GM23338 (cell line): ENCODE data around the gene GNA12.

ENCODE experiments used
- CREB1 ChIP-seq: fragments of 250-450 bp; sonication (Bioruptor Pico); IDR thresholded peaks from 2 replicates; pipeline ENCODE4 v1.5.0; 2020; ENCODE audit warnings: low read depth, mild to moderate bottlenecking, moderate library complexity
- CTCF ChIP-seq, 2 experiments: fragments of 200-600 bp in 1 of 2; sonication (generic) in 1 of 2; conservative IDR thresholded peaks; 2 replicates each; pipeline versions ENCODE4 v1.5.1 to v1.6.1; 2016 to 2017; ENCODE audit warnings: antibody characterized with exemption in 2 of 2, low read depth in 2 of 2, mild to moderate bottlenecking in 2 of 2, moderate library complexity in 1 of 2
- EZH2 ChIP-seq: fragments of 200-600 bp; sonication (generic); IDR thresholded peaks from one replicate; pipeline ENCODE4 v1.8.0; 2017; ENCODE audit warnings: antibody characterized with exemption, mild to moderate bottlenecking, low read depth; ENCODE audit not compliant: unreplicated experiment
- EZH2phosphoT487 ChIP-seq: fragments of 200-600 bp; sonication (generic); IDR thresholded peaks from one replicate; pipeline ENCODE4 v1.8.1; 2018; ENCODE audit warnings: antibody characterized with exemption; ENCODE audit not compliant: unreplicated experiment
- NANOG ChIP-seq: IDR thresholded peaks from 2 replicates; pipeline ENCODE4 v1.6.1; 2016; ENCODE audit warnings: antibody characterized with exemption, borderline replicate concordance
- POLR2AphosphoS5 ChIP-seq: IDR thresholded peaks from 2 replicates; pipeline ENCODE4 v1.6.1; 2016; ENCODE audit warnings: antibody characterized with exemption, low read depth
- ZNF331 ChIP-seq: fragments of 250-450 bp; sonication (Bioruptor Pico); IDR thresholded peaks from 2 replicates; pipeline ENCODE4 v1.5.0; 2020; ENCODE audit warnings: low read depth, mild to moderate bottlenecking, moderate library complexity
- ZNF462 ChIP-seq: fragments of 250-450 bp; sonication (Bioruptor Pico); IDR thresholded peaks from 2 replicates; pipeline ENCODE4 v1.5.0; 2020; ENCODE audit warnings: mild to moderate bottlenecking, moderate library complexity

DNA sequence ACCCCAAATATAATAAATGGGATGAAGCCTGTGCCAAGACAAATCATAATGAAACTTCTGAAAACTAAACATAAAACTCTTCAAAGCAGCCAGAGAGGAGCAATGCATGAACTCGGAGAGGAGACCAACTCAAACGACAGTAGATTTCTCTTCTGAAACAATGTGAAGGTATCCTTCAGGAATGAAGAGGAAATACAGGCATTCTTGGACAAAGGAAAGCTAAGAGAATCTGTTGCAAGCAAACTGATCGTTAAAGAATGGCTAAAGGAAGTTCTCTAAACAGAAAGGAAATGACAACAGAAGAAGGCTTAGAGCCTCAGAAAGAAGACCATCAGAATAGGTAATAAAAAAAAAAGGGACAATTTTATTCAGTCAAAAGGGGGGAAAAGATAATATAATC is 6.6 kb downstream of the GNA12 start:
- no peak for TF ChIP-seq CTCF (conservative IDR thresholded peaks at IDR 0.05; ENCODE audit: low read depth in 2 of 2)
- TF ChIP-seq EZH2 = no peak
- no peak for TF ChIP-seq EZH2phosphoT487
- TF ChIP-seq POLR2AphosphoS5 = no peak
- TF ChIP-seq NANOG = no peak
- no peak for TF ChIP-seq ZNF462 (CRISPR knock-in tag)
- no peak for TF ChIP-seq ZNF331 (CRISPR knock-in tag)
- TF ChIP-seq CREB1 (CRISPR knock-in tag) = no peak
